Vagina (tissue), 2 donors: ENCODE data around the gene GGTLC3. TPM values are rescaled to one million over a fixed set of nuclear protein-coding genes. Genes with fewer than 3 reads are reported as not detected.
"Not testable (repeated sequence)": the region's sequence is repeated elsewhere in the genome, so short reads cannot be mapped to it uniquely, and the experiment has no call there.

Source experiments
- DNase-seq, 2 donors: peaks; one replicate each; pipeline ENCODE4 v3.0.0-alpha.2; 2017; ENCODE audit errors: extremely low spot score in 2 of 2
- H3K27ac ChIP-seq: fragments of 200-600 bp; sonication (generic); one replicate; pipeline ENCODE4 v1.5.1; 2019
- H3K27me3 ChIP-seq: fragments of 200-600 bp; sonication (generic); one replicate; pipeline ENCODE4 v1.5.1; 2019
- H3K36me3 ChIP-seq, 2 donors: fragments of 200-600 bp; sonication (generic); one replicate each; pipeline ENCODE4 v1.5.1; 2017 to 2019
- H3K4me1 ChIP-seq: fragments of 200-600 bp; sonication (generic); one replicate; pipeline ENCODE4 v1.5.1; 2019
- H3K4me3 ChIP-seq, 2 donors: fragments of 200-600 bp; sonication (generic); 1 replicate in 1 of 2; 2 replicates in 1 of 2; pipeline ENCODE4 v1.5.1; 2016 to 2019
- H3K9me3 ChIP-seq: fragments of 200-600 bp; sonication (generic); one replicate; pipeline ENCODE4 v1.5.1; 2019
- intact Hi-C: fragments of 100-400 bp; cut with DNase I; formaldehyde crosslinking; loops from one replicate; pipeline ENCODE4 v1.15.1; 2023
- total RNA-seq: library from RNA; depleted of rRNA; stranded (reverse); fragments of >200 nt; gene quantifications from one replicate; pipeline ENCODE4 v1.2.3, GENCODE V29; 2016

The GGTLC3 gene
- not detected for total RNA-seq

GRCh38 chr22:18518061-18518460, at the start of gene GGTLC3:
GGTLC3 (minus strand) TSS chr22:18518161; CDS start chr22:18517897, 264 bp downstream.
- H3K36me3 ChIP-seq, DNase-seq, H3K27me3 ChIP-seq, H3K4me3 ChIP-seq, H3K27ac ChIP-seq, H3K9me3 ChIP-seq, intact Hi-C loops, H3K4me1 ChIP-seq: not testable (repeated sequence)

- H3K4me3 ChIP-seq, H3K4me1 ChIP-seq, intact Hi-C loops, DNase-seq, H3K36me3 ChIP-seq, H3K27me3 ChIP-seq, H3K9me3 ChIP-seq, H3K27ac ChIP-seq: not testable (repeated sequence)
Observed at GRCh38 chr22:18560099-18560974, 42.4 kb upstream of the GGTLC3 start.

- H3K27me3 ChIP-seq, intact Hi-C loops, H3K4me1 ChIP-seq, H3K9me3 ChIP-seq, H3K27ac ChIP-seq, H3K36me3 ChIP-seq, DNase-seq, H3K4me3 ChIP-seq: not testable (repeated sequence)
Observed at GRCh38 chr22:18558939-18559338, 41.0 kb upstream of the GGTLC3 start.

- H3K36me3 ChIP-seq, H3K27ac ChIP-seq, H3K27me3 ChIP-seq, DNase-seq, H3K4me3 ChIP-seq, H3K9me3 ChIP-seq, H3K4me1 ChIP-seq, intact Hi-C loops: not testable (repeated sequence)
Observed at GRCh38 chr22:18558516-18558915, 40.6 kb upstream of the GGTLC3 start.

GRCh38 chr22:18554280-18555256, 36.6 kb upstream of the GGTLC3 start:
- H3K27ac ChIP-seq, intact Hi-C loops, H3K4me1 ChIP-seq, H3K36me3 ChIP-seq, H3K27me3 ChIP-seq, H3K4me3 ChIP-seq, DNase-seq, H3K9me3 ChIP-seq: not testable (repeated sequence)

GRCh38 chr22:18552839-18553597, 35.1 kb upstream of the GGTLC3 start:
- DNase-seq, intact Hi-C loops, H3K9me3 ChIP-seq, H3K4me3 ChIP-seq, H3K27ac ChIP-seq, H3K36me3 ChIP-seq, H3K27me3 ChIP-seq, H3K4me1 ChIP-seq: not testable (repeated sequence)

GRCh38 chr22:18551046-18551445, 33.1 kb upstream of the GGTLC3 start:
- H3K9me3 ChIP-seq, H3K4me3 ChIP-seq, H3K27ac ChIP-seq, H3K36me3 ChIP-seq, intact Hi-C loops, H3K27me3 ChIP-seq, H3K4me1 ChIP-seq, DNase-seq: not testable (repeated sequence)

- DNase-seq, H3K4me1 ChIP-seq, H3K9me3 ChIP-seq, H3K4me3 ChIP-seq, H3K27me3 ChIP-seq, intact Hi-C loops, H3K27ac ChIP-seq, H3K36me3 ChIP-seq: not testable (repeated sequence)
Observed at GRCh38 chr22:18549458-18550179, 31.7 kb upstream of the GGTLC3 start.

- H3K4me1 ChIP-seq, H3K4me3 ChIP-seq, H3K9me3 ChIP-seq, H3K27ac ChIP-seq, DNase-seq, H3K36me3 ChIP-seq, intact Hi-C loops, H3K27me3 ChIP-seq: not testable (repeated sequence)
Observed at GRCh38 chr22:18544615-18545014, 26.7 kb upstream of the GGTLC3 start.

- H3K4me3 ChIP-seq, intact Hi-C loops, H3K36me3 ChIP-seq, H3K4me1 ChIP-seq, H3K27ac ChIP-seq, H3K27me3 ChIP-seq, H3K9me3 ChIP-seq, DNase-seq: not testable (repeated sequence)
Observed at GRCh38 chr22:18543400-18543799, 25.4 kb upstream of the GGTLC3 start.

- H3K27ac ChIP-seq, intact Hi-C loops, H3K9me3 ChIP-seq, H3K4me3 ChIP-seq, DNase-seq, H3K27me3 ChIP-seq, H3K36me3 ChIP-seq, H3K4me1 ChIP-seq: not testable (repeated sequence)
Observed at GRCh38 chr22:18539994-18540393, 22.0 kb upstream of the GGTLC3 start.

GRCh38 chr22:18534315-18534714, 16.4 kb upstream of the GGTLC3 start:
- DNase-seq, intact Hi-C loops: not testable (repeated sequence)

More at GRCh38 chr22:18534315-18534714, 16.4 kb upstream of the GGTLC3 start:
- not testable (repeated sequence) for H3K36me3 ChIP-seq, H3K27ac ChIP-seq, H3K4me1 ChIP-seq, H3K4me3 ChIP-seq, H3K27me3 ChIP-seq, H3K9me3 ChIP-seq
